Peyer's patch (tissue), 4 donors: ENCODE data around the gene ANKFY1.

Experiments
- CTCF ChIP-seq, 6 experiments: fragments of 450-650 bp in 4 of 6; fragments of 200-600 bp in 2 of 6; sonication (generic) in 1 of 6; IDR thresholded peaks; one replicate each; pipeline ENCODE4 v1.5.1; 2017 to 2019; ENCODE audit warnings: antibody characterized with exemption in 6 of 6, mild to moderate bottlenecking in 3 of 6, moderate library complexity in 1 of 6
- POLR2A ChIP-seq, 2 donors: fragments of 450-650 bp; IDR thresholded peaks; one replicate each; pipeline ENCODE4 v1.5.1; 2017; ENCODE audit warnings: antibody characterized with exemption in 2 of 2, mild to moderate bottlenecking in 2 of 2, moderate library complexity in 2 of 2

DNA sequence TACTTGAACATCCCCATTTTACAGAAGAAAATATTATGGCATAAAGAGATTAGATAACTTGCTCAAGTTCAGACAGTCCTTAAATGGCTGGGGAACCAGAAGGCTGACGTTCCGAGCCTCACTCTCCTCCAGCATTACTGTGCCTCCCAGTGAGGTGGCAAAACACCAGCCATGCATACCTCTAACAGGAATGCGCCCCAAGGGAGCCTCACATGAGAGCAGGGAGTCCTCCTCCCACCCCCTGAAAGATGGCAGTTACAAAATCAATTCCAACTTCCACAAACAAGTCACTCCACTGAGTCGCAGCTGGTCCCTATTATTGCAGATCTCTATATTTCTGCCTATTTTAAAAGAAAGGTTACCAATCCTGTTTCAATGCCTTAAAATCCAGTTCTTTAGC, 55.5 kb downstream of the ANKFY1 start:
- TF ChIP-seq CTCF (IDR thresholded peaks at IDR 0.05) (no peak), POLR2A (IDR thresholded peaks at IDR 0.05) (no peak)
